Pons (tissue), 1 donor: ENCODE measurements around the gene CD44.

Experiments used
- DNase-seq: peaks from one replicate; pipeline ENCODE4 v3.0.0-alpha.2; 2016; ENCODE audit warnings: low spot score

CD44 gene

GRCh38 chr11:35237860-35238715, 99.1 kb downstream of the CD44 start:
- DNase-seq, result peak; percentile 64

GRCh38 chr11:35238882-35239281, 99.9 kb downstream of the CD44 start:
- no peak for DNase-seq

GRCh38 chr11:35239471-35240075, 100.6 kb downstream of the CD44 start:
- no peak for DNase-seq

DNA sequence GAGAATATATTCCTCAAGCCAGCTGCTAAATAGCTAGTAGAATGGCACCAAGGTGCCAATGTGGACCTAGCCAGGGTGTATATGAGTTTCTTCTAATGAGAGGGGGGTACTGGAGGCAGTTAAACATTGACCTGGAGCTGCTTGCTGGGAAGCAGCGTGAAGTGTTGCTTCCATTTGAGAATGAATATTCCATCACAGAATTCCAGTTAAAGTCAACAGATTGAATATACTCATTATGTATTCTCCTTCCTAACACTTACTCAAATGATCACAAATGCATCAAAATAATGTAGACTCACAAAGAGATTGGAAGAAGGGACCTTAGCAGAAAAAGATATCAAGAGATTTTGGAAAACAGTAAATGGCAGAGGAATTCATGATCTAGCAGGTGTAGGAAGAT, 102.1 kb downstream of the CD44 start:
- DNase-seq, result no peak

GRCh38 chr11:35241531-35241930, 102.6 kb downstream of the CD44 start:
- no peak for DNase-seq

DNA sequence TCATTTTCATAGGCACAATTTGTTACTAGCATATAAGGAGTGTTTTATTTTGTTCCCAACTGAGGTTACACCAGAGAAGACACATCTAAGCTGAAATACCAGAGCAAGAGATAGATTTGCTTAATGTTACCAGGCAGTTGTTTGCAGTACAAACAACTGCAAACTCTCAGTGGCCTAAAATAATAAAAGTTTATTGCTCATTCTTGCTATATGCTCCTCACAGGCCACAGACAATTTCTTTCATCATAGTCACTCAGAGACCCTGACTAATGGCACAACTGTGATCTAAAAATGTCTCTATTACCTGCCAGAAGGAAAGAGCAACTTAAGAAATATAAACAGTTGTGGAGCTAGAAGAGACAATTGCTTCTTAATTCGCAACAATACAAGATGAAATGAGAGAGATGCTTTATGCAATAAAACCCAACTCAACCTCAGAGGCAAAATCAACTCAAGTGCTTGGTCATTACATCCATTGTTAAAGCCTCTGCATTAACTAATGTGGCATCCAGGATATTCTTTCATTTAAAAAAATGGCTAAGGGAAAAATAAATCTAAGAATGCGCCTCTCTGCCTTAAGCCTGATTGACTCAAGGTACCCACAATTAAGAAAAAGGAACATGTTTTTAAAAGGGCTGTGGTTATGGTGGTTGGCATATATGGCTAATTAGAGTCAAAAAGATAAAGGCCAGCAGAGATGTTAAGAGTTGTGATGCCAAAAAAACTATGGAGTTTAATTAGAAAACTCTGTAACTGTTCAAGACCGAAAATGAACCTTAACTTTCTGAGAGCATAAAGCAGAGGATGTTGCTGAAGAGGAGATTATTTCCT, 103.7 kb downstream of the CD44 start:
- no peak for DNase-seq

DNA sequence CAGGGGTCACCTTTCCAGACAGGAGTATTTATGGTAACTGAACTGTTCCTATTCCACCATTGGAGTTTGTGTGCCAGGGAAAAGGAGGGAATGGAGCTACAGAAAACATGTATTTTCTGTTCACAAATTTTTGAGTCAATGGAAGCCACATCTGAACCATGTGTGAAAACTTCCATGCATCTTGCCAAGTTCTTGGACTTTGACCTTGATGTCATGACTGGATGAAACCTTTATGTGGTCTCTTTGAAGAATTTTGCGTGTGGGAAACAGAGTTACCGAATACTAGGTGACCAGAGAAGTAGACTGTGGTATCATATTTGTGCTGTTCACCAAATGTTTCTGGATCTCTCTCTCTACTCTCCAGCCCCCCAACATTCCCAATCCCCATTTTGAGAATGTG, 104.8 kb downstream of the CD44 start:
- no peak for DNase-seq

DNA sequence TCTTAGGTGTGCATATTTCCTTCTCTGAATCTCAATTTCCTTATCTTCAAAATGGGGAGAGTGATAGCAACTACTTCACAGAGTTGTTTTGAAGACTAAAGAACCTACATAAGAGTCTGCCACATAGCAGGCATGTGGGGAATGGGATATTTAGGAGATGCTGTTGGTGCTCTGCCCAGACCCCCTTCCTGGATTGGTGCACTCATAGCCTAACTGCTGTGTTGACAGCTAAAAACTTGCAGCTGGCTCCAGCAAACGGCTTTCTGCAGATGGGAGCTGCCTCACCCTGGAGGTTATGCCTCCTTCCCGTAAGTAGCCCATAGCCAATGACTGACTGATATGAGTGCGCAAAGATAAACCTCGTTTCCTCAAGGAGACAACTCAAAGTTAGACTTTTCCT, 106.1 kb downstream of the CD44 start:
- DNase-seq, result no peak

DNA sequence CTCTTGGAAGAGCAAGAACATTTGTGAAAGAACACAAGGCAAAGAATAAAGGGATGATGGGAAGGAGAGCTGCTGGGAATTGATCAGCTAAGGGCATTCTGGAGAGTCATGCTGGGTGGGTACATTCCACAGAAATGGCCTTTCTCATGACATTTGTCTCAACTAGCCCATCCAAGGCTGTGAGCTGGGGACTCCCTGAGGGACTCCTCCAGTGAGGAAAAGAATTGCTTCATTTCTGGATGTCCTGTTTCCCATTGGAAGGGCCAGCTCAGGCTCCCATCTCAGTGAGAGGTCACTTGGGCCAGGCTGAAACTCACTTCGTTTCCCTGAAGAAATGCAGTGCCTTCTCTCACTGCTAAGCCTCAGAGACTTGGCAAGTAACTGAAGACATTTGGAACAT, 106.8 kb downstream of the CD44 start:
- no peak for DNase-seq

- no peak for DNase-seq
Observed at GRCh38 chr11:35246745-35247144, 107.8 kb downstream of the CD44 start.

DNA sequence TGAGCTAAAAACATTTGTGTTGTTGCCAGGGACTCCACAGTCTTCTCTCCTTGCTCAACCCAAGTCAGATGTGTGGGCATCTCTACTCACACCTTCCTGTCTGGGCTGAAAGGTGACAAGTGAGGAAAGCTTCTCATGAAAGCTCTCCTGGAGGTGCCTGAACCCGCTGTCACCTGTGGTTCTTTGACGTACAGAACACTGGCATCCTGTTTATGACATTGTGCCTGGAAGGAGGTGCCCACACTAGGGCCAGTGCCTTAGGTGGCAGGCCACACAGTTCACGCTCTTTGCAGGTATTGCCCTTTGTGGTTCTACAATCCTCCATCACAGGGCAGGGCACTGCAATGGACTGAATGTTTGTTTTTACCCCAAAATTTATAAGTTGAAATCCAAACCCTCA, 108.5 kb downstream of the CD44 start:
- no peak for DNase-seq

- no peak for DNase-seq
Observed at GRCh38 chr11:35247863-35248262, 108.9 kb downstream of the CD44 start.

GRCh38 chr11:35248558-35249323, 109.8 kb downstream of the CD44 start:
- DNase-seq, result no peak

DNA sequence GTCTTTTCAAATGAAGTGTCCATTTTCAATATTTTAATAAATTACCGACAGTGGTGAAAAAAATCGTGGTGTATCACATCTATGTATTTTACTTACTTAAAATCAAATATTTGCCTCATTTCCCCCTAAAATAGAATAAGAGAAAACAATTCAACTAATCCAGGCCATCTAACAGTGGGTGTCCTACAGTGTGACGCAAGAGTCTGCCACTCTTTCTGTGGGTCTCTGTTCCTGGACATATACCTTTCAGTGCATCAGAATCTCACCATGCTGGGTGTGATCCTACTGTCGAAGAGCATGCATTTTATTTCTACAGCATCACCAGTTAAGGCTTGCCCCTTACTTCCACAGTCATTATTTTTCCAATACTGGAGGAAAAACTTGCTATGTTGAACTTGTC, 111.2 kb downstream of the CD44 start:
- DNase-seq, result no peak

- no peak for DNase-seq
Observed at GRCh38 chr11:35250621-35251020, 111.7 kb downstream of the CD44 start.

GRCh38 chr11:35253237-35253636, 114.3 kb downstream of the CD44 start:
- DNase-seq, result no peak

DNA sequence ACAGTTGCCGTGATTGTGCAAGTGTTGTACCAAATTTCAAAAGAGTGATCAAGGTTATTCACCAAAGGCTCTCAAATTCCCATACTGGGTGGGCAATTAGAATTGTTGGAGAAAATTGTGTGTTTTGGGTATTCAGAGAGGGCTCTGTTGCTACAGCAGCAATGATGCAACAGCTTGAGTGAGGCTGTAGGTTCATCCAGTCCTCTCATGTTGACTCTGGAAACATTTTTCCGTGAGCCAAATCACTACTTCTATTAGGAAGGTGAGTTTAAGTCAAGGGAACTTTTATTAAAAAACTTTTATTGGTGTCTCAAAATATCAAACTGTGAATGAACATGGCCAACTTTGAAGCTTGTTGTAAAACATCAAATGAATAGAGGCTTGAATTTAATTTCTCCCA, 116.5 kb downstream of the CD44 start:
- DNase-seq, result no peak

- no peak for DNase-seq
Observed at GRCh38 chr11:35256296-35256695, 117.3 kb downstream of the CD44 start.

- no peak for DNase-seq
Observed at GRCh38 chr11:35257281-35257680, 118.3 kb downstream of the CD44 start.

DNA sequence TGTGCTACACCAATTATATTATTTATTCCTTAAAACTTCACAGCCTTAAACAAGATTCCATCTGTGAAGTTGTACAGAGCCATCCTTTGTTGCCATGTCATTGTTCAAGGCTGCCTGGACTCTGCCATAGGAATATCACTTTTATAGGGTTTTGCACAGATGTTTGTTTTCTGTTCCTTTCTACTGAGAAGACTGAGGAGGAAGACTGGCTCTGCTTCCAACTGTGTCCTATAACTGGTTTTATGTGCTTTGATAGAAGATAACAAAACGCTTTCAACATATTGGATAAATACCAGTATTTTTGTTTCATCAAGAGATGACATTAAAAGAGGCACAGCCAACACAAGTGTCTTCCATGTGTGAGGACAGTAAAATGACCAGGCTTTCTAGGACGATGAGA, 120.6 kb downstream of the CD44 start:
- no peak for DNase-seq

DNA sequence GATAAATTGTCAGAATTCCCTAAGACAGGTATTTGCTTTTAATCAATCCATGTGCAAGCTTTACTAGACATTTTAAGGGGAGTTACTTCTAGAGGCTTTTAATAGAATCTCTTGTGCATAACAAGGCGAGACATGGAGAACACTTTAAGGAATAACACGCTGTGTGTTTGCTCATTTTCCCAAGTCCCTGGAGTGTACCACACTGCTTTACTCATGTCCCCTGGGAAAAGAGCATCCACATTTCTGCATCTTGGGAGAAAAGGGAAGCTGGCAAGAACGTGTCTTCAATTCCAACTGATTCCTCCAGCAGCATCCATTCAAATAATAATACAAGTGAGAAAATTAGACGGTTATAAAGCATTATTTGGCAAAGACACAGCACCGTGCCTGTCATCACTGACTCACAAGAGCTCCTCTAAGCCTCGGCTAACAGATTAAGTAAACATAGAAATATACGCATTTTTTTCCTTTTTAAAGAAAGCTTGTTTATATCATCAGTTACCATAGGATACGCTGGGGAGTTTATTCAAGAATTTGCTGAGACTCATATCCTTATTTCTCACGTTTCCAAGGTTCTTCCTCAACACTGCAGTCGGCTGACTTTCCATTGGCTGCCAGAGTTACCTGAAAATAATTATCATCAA, 121.5 kb downstream of the CD44 start:
- no peak for DNase-seq

- no peak for DNase-seq
Observed at GRCh38 chr11:35261197-35261596, 122.2 kb downstream of the CD44 start.
